ENCODE measurements around the gene CLSTN1. TPM values are rescaled to one million over a fixed set of nuclear protein-coding genes. Genes with fewer than 3 reads are reported as not detected.

Gene CLSTN1
- polyA plus RNA-seq, 1 of the 3 experiments (the other 2 are of a cell fraction), result 59.6 TPM

DNA sequence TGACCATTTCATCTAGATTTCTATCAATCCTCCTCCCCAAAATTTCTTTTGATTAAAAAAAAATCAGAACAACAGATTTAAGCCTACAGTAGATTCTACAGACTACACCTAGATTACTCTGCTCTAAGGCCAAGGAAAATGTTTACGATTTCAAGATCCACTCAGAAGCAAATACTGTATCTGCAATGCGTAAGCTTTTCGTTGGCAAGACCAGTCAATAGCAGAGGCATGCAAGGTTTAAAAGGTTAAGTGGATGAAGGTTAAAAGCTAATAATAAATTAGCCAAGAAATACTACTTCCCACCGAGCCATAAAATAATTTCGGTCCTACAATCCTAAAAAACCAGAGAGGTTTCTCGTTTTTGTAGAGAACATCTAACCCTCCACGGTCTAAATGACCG lies 1.3 kb downstream of the CLSTN1 start:
- Histone ChIP-seq H2AFZ (ENCODE audit: low read depth) (no peak overlapping the region), H3K27ac (ENCODE audit: low read depth in 2 of 2, low read length in 1 of 2) (no peak overlapping the region; a peak in 1 of 4 replicates)

DNA sequence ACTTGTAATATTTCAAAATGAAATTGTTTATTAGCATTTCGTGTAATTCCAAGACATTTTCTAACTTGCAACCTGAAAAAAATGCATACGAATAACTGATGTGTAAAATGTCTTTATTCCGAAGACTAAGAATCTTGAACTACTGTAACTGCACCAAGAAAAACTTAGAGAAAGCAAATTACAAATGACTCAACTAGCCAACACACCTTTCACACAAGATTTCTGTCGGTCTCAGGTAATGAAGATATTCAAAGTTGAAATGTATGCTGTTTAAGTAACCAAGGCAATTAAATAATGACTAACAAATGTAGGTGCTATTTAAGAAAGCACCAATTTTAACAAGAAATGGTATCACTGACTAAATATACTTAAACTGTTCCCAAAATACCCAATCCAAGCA lies 2.1 kb downstream of the CLSTN1 start:
- Histone ChIP-seq H3K4me3 (ENCODE audit: low read depth in 2 of 2, low read length in 1 of 2) (no peak overlapping the region), H3K27ac (ENCODE audit: low read depth in 2 of 2, low read length in 1 of 2) (no peak overlapping the region), H4K20me1 (ENCODE audit: insufficient read depth) (peaks cover 25% of the 10 kb centered on the region), H2AFZ (ENCODE audit: low read depth) (no peak overlapping the region), H3K36me3 (replicated peaks in 1 of 2; ENCODE audit: control insufficient read depth in 1 of 2, insufficient read depth in 2 of 2, low read length in 1 of 2) (peaks cover 0 to 5% of the 10 kb centered on the region in 2 experiments), H3K4me1 (ENCODE audit: control insufficient read depth in 1 of 2, insufficient read depth in 2 of 2, low read depth in 1 of 2, low read length in 1 of 2) (peaks cover 0 to 21% of the 10 kb centered on the region in 2 experiments; a peak in 3 of 4 replicates), H3K79me2 (ENCODE audit: insufficient read depth) (peaks cover 63% of the 10 kb centered on the region), H3K27me3 (ENCODE audit: insufficient read depth) (no peaks in the 10 kb centered on the region), H3K4me2 (peak overlapping the region; percentile 94), H3K9me3 (no peaks in the 10 kb centered on the region), H3F3A (replicated peaks; ENCODE audit: insufficient read depth) (peaks cover 30% of the 10 kb centered on the region), H3K9me2 (no peaks in the 10 kb centered on the region), H3K9ac (no peak overlapping the region)
- ChIA-PET POLR2A (no interaction called here), CTCF (interaction anchor here (1.1 to 1.2 kb wide), 2 partner anchors 37 to 47 kb away, joined by 3 to 4 read pairs; no protein-coding TSS in a partner anchor)
- WGBS (ENCODE audit: low lambda C conversion rate), result 88% methylated on average over 4 of the region's 4 CpGs
- no peak for DNase-seq
- TF ChIP-seq, protein P1, sequence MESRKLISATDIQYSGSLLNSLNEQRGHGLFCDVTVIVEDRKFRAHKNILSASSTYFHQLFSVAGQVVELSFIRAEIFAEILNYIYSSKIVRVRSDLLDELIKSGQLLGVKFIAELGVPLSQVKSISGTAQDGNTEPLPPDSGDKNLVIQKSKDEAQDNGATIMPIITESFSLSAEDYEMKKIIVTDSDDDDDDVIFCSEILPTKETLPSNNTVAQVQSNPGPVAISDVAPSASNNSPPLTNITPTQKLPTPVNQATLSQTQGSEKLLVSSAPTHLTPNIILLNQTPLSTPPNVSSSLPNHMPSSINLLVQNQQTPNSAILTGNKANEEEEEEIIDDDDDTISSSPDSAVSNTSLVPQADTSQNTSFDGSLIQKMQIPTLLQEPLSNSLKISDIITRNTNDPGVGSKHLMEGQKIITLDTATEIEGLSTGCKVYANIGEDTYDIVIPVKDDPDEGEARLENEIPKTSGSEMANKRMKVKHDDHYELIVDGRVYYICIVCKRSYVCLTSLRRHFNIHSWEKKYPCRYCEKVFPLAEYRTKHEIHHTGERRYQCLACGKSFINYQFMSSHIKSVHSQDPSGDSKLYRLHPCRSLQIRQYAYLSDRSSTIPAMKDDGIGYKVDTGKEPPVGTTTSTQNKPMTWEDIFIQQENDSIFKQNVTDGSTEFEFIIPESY (IDR thresholded peaks at IDR 0.05; ENCODE audit: borderline replicate concordance, low read depth), result no peak
- no peak for TF ChIP-seq MXI1 (IDR thresholded peaks at IDR 0.05; ENCODE audit: low read depth, low read length)
- TF ChIP-seq, protein P2, sequence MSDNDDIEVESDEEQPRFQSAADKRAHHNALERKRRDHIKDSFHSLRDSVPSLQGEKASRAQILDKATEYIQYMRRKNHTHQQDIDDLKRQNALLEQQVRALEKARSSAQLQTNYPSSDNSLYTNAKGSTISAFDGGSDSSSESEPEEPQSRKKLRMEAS (IDR thresholded peaks at IDR 0.05; ENCODE audit: low read depth), result no peak
- TF ChIP-seq RXRA (IDR thresholded peaks at IDR 0.05; ENCODE audit: borderline replicate concordance, low read depth), result no peak
- TF ChIP-seq CHD2 (IDR thresholded peaks at IDR 0.05; ENCODE audit: low read length, partially characterized antibody), result no peak
- no peak for TF ChIP-seq SIN3A (IDR thresholded peaks at IDR 0.05; ENCODE audit: borderline replicate concordance, low read depth, low read length)
- TF ChIP-seq YY1 (IDR thresholded peaks at IDR 0.05; ENCODE audit: low read depth), result no peak
- TF ChIP-seq GABPA (IDR thresholded peaks at IDR 0.05; ENCODE audit: low read depth), result no peak
- TF ChIP-seq, protein P3, sequence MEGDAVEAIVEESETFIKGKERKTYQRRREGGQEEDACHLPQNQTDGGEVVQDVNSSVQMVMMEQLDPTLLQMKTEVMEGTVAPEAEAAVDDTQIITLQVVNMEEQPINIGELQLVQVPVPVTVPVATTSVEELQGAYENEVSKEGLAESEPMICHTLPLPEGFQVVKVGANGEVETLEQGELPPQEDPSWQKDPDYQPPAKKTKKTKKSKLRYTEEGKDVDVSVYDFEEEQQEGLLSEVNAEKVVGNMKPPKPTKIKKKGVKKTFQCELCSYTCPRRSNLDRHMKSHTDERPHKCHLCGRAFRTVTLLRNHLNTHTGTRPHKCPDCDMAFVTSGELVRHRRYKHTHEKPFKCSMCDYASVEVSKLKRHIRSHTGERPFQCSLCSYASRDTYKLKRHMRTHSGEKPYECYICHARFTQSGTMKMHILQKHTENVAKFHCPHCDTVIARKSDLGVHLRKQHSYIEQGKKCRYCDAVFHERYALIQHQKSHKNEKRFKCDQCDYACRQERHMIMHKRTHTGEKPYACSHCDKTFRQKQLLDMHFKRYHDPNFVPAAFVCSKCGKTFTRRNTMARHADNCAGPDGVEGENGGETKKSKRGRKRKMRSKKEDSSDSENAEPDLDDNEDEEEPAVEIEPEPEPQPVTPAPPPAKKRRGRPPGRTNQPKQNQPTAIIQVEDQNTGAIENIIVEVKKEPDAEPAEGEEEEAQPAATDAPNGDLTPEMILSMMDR (IDR thresholded peaks at IDR 0.05), result no peak
- no peak for TF ChIP-seq EP300 (IDR thresholded peaks at IDR 0.05; ENCODE audit: borderline replicate concordance in 1 of 2, low read depth in 1 of 2, low read length in 1 of 2)
- TF ChIP-seq SMC3 (IDR thresholded peaks at IDR 0.05; ENCODE audit: low read depth, low read length), result no peak
- TF ChIP-seq RAD21 (IDR thresholded peaks at IDR 0.05; ENCODE audit: low read length), result no peak
- no peak for TF ChIP-seq NFIC (IDR thresholded peaks at IDR 0.05; ENCODE audit: borderline replicate concordance)

More for the DNA sequence above, 1.3 kb downstream of the CLSTN1 start:
- H3K79me2 ChIP-seq (ENCODE audit: insufficient read depth), result peaks cover 55% of the 10 kb centered on the region
- no peaks in the 10 kb centered on the region for H3K9me2 ChIP-seq
- H3K4me2 ChIP-seq, result peak overlapping the region; percentile 94
- TF ChIP-seq NFIC (IDR thresholded peaks at IDR 0.05; ENCODE audit: borderline replicate concordance) (no peak), RXRA (IDR thresholded peaks at IDR 0.05; ENCODE audit: borderline replicate concordance, low read depth) (no peak), EP300 (IDR thresholded peaks at IDR 0.05; ENCODE audit: borderline replicate concordance in 1 of 2, low read depth in 1 of 2, low read length in 1 of 2) (no peak), POLR2AphosphoS5 (IDR thresholded peaks at IDR 0.05; ENCODE audit: low read depth, low read length) (no peak), RCOR1 (IDR thresholded peaks at IDR 0.05; ENCODE audit: low read length) (no peak), GATA2 (CRISPR knock-in tag; IDR thresholded peaks at IDR 0.05) (no peak), FOXJ3 (CRISPR knock-in tag; IDR thresholded peaks at IDR 0.05) (no peak), CHD2 (IDR thresholded peaks at IDR 0.05; ENCODE audit: low read length, partially characterized antibody) (no peak), TEAD4 (IDR thresholded peaks at IDR 0.05; ENCODE audit: borderline replicate concordance, insufficient read depth) (no peak), EZH2phosphoT487 (IDR thresholded peaks at IDR 0.05; ENCODE audit: borderline replicate concordance, low read depth) (no peak)
- TF ChIP-seq, protein P1 (IDR thresholded peaks at IDR 0.05; ENCODE audit: borderline replicate concordance, low read depth), result no peak
- TF ChIP-seq, protein P4, sequence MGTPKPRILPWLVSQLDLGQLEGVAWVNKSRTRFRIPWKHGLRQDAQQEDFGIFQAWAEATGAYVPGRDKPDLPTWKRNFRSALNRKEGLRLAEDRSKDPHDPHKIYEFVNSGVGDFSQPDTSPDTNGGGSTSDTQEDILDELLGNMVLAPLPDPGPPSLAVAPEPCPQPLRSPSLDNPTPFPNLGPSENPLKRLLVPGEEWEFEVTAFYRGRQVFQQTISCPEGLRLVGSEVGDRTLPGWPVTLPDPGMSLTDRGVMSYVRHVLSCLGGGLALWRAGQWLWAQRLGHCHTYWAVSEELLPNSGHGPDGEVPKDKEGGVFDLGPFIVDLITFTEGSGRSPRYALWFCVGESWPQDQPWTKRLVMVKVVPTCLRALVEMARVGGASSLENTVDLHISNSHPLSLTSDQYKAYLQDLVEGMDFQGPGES (IDR thresholded peaks at IDR 0.05; ENCODE audit: low read depth, low read length), result no peak
- DNase-seq, result no peak
- no peaks in the 10 kb centered on the region for H3K27me3 ChIP-seq (ENCODE audit: insufficient read depth)
- peak overlapping the region; percentile 74 to 92 for H3K4me3 ChIP-seq (ENCODE audit: low read depth in 2 of 2, low read length in 1 of 2)
- ChIA-PET CTCF (interaction anchor here (1.0 to 1.2 kb wide), 2 partner anchors 38 to 52 kb away, joined by 3 read pairs; no protein-coding TSS in a partner anchor), POLR2A (no interaction called here)
- peaks cover 0 to 21% of the 10 kb centered on the region in 2 experiments; a peak in 3 of 4 replicates for H3K4me1 ChIP-seq (ENCODE audit: control insufficient read depth in 1 of 2, insufficient read depth in 2 of 2, low read depth in 1 of 2, low read length in 1 of 2)
- H4K20me1 ChIP-seq (ENCODE audit: insufficient read depth), result peaks cover 25% of the 10 kb centered on the region
- 11% methylated on average over 8 of the region's 8 CpGs for WGBS (ENCODE audit: low lambda C conversion rate)
- no peaks in the 10 kb centered on the region for H3K9me3 ChIP-seq
- peak overlapping the region; percentile 76 for H3K9ac ChIP-seq
- peaks cover 0 to 5% of the 10 kb centered on the region in 2 experiments for H3K36me3 ChIP-seq (replicated peaks in 1 of 2; ENCODE audit: control insufficient read depth in 1 of 2, insufficient read depth in 2 of 2, low read length in 1 of 2)
- peaks cover 30% of the 10 kb centered on the region for H3F3A ChIP-seq (replicated peaks; ENCODE audit: insufficient read depth)

Measured in SK-N-SH (cell line).